Measurements from ENCODE around the gene MAGEA4. TPM values are rescaled to one million over a fixed set of nuclear protein-coding genes. Genes with fewer than 3 reads are reported as not detected.

MAGEA4 gene
- polyA plus RNA-seq, 3 donors: not detected

GRCh38 chrX:151973060-151973661 lies 60.5 kb downstream of the MAGEA4 start:
- Histone ChIP-seq H3K27ac (ENCODE audit: low read depth in 1 of 2, low read length in 2 of 2) (no peak overlapping the region), H3K27me3 (ENCODE audit: control insufficient read depth in 2 of 2, insufficient read depth in 2 of 2, low read length in 2 of 2) (peaks cover 2 to 20% of the 10 kb centered on the region in 2 donors), H3K4me3 (replicated peaks in 1 of 3; ENCODE audit: low read depth in 2 of 3, low read length in 3 of 3) (no peak overlapping the region), H3K4me1 (ENCODE audit: control insufficient read depth in 1 of 2, insufficient read depth in 2 of 2, low read length in 2 of 2) (no peaks in the 10 kb centered on the region), H3K9ac (ENCODE audit: insufficient read depth, low read length, poor library complexity, severe bottlenecking) (no peak overlapping the region), H3K9me3 (replicated peaks in 1 of 2; ENCODE audit: control insufficient read depth in 1 of 2, insufficient read depth in 1 of 2, low read length in 2 of 2) (no peaks in the 10 kb centered on the region), H4K20me1 (ENCODE audit: insufficient read depth, low read length) (no peaks in the 10 kb centered on the region), H3K36me3 (replicated peaks in 1 of 2; ENCODE audit: control insufficient read depth in 1 of 2, insufficient read depth in 2 of 2, low read length in 2 of 2) (no peaks in the 10 kb centered on the region), H3K4me2 (replicated peaks; ENCODE audit: extremely low read depth, low read length, poor library complexity, severe bottlenecking) (no peak overlapping the region), H3K79me2 (ENCODE audit: insufficient read depth, low read length) (no peaks in the 10 kb centered on the region), H2AFZ (ENCODE audit: insufficient read depth, low read depth, low read length, poor library complexity, severe bottlenecking) (no peak overlapping the region)
- H3K36me3 Mint-ChIP-seq: no peaks in the 10 kb centered on the region
- no peak for DNase-seq
- TF ChIP-seq, protein P1, sequence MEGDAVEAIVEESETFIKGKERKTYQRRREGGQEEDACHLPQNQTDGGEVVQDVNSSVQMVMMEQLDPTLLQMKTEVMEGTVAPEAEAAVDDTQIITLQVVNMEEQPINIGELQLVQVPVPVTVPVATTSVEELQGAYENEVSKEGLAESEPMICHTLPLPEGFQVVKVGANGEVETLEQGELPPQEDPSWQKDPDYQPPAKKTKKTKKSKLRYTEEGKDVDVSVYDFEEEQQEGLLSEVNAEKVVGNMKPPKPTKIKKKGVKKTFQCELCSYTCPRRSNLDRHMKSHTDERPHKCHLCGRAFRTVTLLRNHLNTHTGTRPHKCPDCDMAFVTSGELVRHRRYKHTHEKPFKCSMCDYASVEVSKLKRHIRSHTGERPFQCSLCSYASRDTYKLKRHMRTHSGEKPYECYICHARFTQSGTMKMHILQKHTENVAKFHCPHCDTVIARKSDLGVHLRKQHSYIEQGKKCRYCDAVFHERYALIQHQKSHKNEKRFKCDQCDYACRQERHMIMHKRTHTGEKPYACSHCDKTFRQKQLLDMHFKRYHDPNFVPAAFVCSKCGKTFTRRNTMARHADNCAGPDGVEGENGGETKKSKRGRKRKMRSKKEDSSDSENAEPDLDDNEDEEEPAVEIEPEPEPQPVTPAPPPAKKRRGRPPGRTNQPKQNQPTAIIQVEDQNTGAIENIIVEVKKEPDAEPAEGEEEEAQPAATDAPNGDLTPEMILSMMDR (IDR thresholded peaks at IDR 0.05): no peak
- no CpG with 5 or more reads among the region's 4 CpGs for WGBS (ENCODE audit: insufficient coverage)
- H3K4me1 Mint-ChIP-seq: no peaks in the 10 kb centered on the region
- peak overlapping the region in 1 of 2 donors; percentile 56 for H3K4me3 Mint-ChIP-seq
- intact Hi-C loops (cut with micrococcal nuclease): no loop called here
- peaks cover 0 to 14% (median 1%) of the 10 kb centered on the region in 7 donors for H3K9me3 Mint-ChIP-seq
- H3K27me3 Mint-ChIP-seq (ENCODE audit: low read depth in 3 of 3): peaks cover 21 to 33% (median 32%) of the 10 kb centered on the region in 3 donors
- no peak overlapping the region for H3K27ac Mint-ChIP-seq

DNA sequence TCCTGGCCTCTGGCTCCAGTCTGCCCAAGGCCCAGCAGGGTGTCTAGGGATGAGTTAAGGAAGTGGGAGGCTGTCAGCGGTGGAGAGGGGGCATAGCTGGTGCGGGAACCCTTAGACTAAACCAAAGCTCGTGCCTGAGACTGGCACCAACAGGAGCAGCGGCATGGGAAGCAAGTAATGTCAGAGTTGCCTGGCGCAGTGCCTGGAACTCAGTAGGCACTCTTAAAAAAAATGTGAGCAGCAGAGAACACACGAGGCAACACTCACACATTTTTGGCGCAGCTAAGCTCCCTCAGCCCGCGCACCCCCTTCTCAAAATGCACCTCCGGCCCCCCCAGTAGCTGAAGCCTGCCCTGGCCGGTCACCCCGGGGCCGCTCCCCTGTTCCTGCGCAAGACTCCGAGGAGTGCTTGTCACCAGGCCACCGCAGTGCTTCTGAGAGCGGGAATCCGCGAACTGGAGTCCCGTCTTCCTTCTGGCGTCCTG lies 61.2 kb downstream of the MAGEA4 start:
- no peak for DNase-seq
- Mint-ChIP-seq H3K27me3 (ENCODE audit: low read depth in 3 of 3) (peaks cover 21 to 33% (median 32%) of the 10 kb centered on the region in 3 donors), H3K4me3 (peak overlapping the region in 1 of 2 donors; percentile 51), H3K9me3 (peaks cover 0 to 14% (median 1%) of the 10 kb centered on the region in 7 donors), H3K27ac (no peak overlapping the region), H3K4me1 (no peaks in the 10 kb centered on the region), H3K36me3 (no peaks in the 10 kb centered on the region)
- Histone ChIP-seq H3K79me2 (ENCODE audit: insufficient read depth, low read length) (no peaks in the 10 kb centered on the region), H3K4me2 (replicated peaks; ENCODE audit: extremely low read depth, low read length, poor library complexity, severe bottlenecking) (no peak overlapping the region), H3K36me3 (replicated peaks in 1 of 2; ENCODE audit: control insufficient read depth in 1 of 2, insufficient read depth in 2 of 2, low read length in 2 of 2) (no peaks in the 10 kb centered on the region), H3K4me1 (ENCODE audit: control insufficient read depth in 1 of 2, insufficient read depth in 2 of 2, low read length in 2 of 2) (no peaks in the 10 kb centered on the region), H3K27ac (ENCODE audit: low read depth in 1 of 2, low read length in 2 of 2) (no peak overlapping the region), H3K27me3 (ENCODE audit: control insufficient read depth in 2 of 2, insufficient read depth in 2 of 2, low read length in 2 of 2) (peaks cover 2 to 20% of the 10 kb centered on the region in 2 donors), H4K20me1 (ENCODE audit: insufficient read depth, low read length) (no peaks in the 10 kb centered on the region), H3K9ac (ENCODE audit: insufficient read depth, low read length, poor library complexity, severe bottlenecking) (no peak overlapping the region), H3K9me3 (replicated peaks in 1 of 2; ENCODE audit: control insufficient read depth in 1 of 2, insufficient read depth in 1 of 2, low read length in 2 of 2) (no peaks in the 10 kb centered on the region), H2AFZ (ENCODE audit: insufficient read depth, low read depth, low read length, poor library complexity, severe bottlenecking) (no peak overlapping the region), H3K4me3 (replicated peaks in 1 of 3; ENCODE audit: low read depth in 2 of 3, low read length in 3 of 3) (no peak overlapping the region)
- intact Hi-C loops (cut with micrococcal nuclease): no loop called here
- TF ChIP-seq, protein P1 (IDR thresholded peaks at IDR 0.05): no peak
- WGBS (ENCODE audit: insufficient coverage): 6% methylated on average over 17 of the region's 21 CpGs

Other genes starting within 250 kb of the MAGEA4 start
- gene PRRG3, start 217.4 kb upstream of the MAGEA4 start, polyA plus RNA-seq: not detected
- not detected for gene FATE1, start 196.9 kb upstream of the MAGEA4 start, polyA plus RNA-seq
- not detected for gene CNGA2, start 178.1 kb upstream of the MAGEA4 start, polyA plus RNA-seq
- not detected for gene GABRE, start 61.8 kb downstream of the MAGEA4 start, polyA plus RNA-seq
- gene MAGEA10, start 225.7 kb downstream of the MAGEA4 start, polyA plus RNA-seq: not detected

All from CD14-positive monocyte (primary cell).